Fibroblast of upper back skin (primary cell): ENCODE measurements around the gene CD68.

ENCODE experiments used
- DNase-seq: peaks from one replicate; pipeline ENCODE4 v3.0.0-alpha.2; 2013

Gene CD68

GRCh38 chr17:7560172-7561027, 19.0 kb upstream of the CD68 start:
- DNase-seq: peak; percentile 57

- DNase-seq: peak; percentile 83
These were observed 18.3 kb upstream of the CD68 start for GRCh38 chr17:7561028-7561575.

DNA sequence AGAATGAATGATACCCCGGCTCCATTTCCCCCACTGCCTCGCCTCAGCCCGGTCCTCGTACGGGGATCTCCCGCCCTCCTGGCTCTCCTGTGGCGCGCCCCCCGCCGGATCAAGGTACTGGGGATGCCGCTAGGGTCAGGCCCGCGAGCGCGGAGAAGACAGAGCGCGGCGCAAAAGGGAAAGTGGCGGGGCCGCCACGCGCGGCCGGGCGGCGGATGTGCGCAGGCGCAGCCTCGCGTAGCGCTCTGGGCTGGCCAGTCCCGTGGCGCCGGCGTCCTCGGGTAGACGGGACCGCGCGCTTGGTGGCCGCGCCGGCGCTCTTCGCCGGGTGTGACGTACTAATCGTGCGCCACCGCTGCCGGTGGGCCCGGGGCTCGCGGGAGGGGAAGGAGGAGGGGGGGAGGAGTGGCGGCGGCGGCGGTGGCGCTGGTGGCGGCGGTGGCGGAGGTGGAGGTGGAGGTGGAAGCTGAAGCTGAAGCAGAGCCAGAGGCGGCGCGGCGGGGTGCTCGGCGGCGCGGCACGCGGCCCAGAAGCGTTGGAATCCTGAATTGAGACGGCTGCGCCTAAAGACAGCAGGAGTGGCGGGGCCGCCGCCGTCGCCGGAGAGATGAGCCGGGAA, 17.7 kb upstream of the CD68 start, which contains the start of gene SENP3:
TSS of gene SENP3 (plus strand) at position 331 of the 619 bp plus-strand sequence. CDS start 1,158 bp downstream, outside the sequence.
- DNase-seq: peak; percentile 87

DNA sequence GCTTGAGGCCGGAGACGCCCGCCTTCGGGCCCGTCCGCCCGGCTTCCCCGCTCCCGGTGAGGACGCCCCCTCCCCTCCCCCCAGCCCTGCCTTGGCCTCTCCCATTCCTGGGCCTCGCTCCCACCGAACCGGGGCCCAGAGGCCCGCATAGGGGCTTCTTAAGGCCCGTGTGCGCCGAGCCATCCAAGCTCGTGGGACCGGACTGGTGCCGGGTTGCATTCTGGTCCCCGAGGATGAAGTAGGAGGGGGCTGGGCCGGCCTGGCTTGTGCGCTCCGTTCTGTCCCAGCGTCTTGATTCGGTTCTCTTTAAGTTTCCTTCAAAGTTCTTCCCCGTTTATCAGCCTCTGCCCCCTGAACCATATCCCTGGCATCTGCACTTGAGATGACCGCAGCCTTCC, 17.2 kb upstream of the CD68 start:
- DNase-seq: no peak

DNA sequence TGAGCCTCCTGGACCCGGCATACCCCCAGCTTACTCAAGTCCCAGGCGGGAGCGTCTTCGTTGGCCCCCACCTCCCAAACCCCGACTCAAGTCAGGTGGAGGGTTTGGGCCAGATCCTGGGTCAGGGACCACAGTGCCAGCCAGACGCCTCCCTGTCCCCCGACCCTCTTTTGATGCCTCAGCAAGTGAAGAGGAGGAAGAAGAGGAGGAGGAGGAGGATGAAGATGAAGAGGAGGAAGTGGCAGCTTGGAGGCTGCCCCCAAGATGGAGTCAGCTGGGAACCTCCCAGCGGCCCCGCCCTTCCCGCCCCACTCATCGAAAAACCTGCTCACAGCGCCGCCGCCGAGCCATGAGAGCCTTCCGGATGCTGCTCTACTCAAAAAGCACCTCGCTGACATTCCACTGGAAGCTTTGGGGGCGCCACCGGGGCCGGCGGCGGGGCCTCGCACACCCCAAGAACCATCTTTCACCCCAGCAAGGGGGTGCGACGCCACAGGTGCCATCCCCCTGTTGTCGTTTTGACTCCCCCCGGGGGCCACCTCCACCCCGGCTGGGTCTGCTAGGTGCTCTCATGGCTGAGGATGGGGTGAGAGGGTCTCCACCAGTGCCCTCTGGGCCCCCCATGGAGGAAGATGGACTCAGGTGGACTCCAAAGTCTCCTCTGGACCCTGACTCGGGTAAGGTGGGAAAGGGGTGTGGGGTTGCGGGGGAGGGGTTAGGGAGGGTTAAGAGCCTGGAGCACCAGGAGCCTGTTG, 16.1 kb upstream of the CD68 start:
- no peak for DNase-seq

DNA sequence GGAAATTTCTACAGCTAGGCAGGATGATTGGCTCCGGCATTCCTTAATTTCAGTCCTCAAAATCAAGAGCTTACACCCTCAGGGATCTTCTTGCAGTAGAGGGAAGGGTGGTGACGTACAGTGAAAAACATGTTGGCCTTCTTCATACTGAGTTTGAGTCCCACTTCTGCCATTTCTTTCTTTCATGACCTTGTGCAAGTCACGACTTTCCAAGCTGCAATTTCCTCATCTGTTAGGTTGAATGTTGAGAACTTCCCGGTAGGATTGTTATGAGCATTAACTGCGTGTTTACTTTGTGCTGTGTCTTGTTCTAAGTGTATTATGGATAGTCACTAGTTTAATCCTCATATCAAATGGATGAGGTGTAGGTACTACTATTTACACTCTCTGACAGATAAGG, 9.9 kb upstream of the CD68 start:
- DNase-seq: no peak

DNA sequence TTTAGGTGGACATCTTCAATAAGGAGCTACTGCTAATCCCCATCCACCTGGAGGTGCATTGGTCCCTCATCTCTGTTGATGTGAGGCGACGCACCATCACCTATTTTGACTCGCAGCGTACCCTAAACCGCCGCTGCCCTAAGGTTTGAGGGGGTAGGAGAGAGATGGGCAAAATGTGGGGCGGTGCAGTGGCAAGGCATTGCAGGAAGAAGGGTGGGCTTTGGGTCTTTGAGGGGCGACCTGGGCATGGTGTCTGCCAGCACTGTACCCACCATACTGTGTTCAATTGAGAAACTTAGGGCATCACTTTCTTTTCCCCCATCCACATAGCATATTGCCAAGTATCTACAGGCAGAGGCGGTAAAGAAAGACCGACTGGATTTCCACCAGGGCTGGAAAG, 9.1 kb upstream of the CD68 start:
- no peak for DNase-seq

DNA sequence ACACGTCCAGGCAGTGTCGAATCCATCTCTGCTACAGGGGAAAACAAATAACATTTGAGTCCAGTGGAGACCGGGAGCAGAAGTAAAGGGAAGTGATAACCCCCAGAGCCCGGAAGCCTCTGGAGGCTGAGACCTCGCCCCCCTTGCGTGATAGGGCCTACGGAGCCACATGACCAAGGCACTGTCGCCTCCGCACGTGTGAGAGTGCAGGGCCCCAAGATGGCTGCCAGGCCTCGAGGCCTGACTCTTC, 7.2 kb upstream of the CD68 start:
- DNase-seq: no peak

DNA sequence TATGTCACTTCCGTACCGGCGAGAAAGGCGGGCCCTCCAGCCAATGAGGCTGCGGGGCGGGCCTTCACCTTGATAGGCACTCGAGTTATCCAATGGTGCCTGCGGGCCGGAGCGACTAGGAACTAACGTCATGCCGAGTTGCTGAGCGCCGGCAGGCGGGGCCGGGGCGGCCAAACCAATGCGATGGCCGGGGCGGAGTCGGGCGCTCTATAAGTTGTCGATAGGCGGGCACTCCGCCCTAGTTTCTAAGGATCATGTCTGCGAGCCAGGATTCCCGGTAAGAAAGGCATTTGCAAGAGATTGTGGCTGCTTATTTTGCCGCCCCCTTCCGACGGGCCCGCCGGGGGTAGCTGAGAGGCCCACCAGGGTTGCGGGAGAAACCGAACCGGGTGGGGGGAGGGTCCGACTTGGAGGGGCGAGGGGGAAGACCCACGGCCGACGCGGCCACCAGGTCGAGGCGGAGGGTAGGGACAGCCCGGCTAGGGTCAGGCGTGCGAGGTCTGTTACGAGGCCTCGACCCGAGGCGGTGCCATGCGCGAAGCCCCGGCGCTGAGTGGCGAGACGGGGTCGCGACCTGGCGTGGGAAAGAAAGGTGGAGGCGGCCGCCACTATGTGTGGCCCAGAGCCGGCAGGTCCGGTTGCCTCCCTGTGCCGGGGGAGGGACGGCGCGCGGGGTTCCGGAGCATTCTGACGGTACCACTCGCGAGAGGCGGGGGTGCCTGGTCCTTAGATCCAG, 6.7 kb upstream of the CD68 start:
- DNase-seq: peak; percentile 99

DNA sequence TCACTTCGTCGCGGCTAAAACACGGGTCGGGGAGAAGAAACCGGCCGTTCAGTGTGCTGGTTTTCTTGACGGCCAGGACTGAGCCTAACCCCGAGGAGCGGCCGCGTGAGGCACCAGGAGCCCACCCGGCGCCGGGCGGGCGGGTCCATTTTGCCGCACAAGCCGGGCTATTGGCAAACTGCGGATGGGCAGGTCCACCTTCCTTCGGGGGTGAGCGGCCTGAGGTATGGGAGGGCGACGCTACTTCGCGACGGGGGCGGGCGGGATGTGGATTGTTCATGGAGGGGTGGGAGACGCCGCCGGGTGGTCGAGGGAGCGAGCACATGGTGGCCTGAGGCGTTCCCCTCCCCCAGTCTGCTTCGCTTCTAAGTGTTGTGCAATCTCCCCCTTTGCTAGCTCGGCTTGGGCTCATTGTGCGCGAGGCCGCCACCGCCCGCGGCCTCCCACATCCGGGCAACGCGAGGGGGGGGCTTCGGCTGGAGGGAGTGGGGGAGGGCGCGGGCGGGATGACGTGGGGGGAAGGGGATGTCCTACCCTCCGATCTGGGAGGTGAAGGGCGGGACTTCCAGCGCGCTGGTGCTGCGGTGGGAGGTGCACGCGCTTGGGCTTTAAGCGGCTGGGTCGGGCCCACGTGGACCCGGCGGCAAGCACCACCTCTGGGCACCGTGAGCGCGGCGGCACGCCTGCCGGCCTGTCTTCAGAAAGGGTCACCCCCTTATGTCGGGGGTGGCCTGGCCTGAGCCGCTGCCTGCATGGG, 5.9 kb upstream of the CD68 start:
- DNase-seq: peak; percentile 93

DNA sequence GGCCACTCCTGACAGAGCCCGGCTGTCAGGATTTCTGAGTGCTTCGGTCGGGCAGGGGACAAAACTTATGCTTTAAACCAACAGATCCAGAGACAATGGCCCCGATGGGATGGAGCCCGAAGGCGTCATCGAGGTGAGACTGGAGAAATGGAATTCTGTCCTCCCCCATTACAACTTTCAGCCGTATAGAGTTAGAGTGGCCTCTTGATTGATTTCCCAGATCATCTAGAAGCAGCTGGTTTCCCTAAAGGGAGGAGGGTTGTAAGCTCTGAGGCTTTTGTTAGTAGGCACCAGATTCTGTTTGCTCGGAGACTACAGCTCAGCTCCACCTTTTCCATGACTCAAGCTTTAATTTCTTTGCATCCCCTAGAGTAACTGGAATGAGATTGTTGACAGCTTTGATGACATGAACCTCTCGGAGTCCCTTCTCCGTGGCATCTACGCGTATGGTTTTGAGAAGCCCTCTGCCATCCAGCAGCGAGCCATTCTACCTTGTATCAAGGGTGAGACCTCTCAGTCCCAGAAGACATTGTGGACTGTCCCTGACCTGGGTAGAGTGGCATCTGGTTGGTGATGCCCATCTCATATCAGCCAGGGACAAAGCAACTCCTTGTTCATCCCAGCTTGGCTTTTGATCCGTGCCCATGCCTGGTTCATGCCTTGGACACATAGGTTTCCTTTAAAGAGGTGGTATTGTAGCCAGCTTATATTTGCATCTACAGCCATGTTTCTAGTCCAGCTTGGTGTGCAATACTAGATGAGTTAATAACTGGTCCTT, 5.1 kb upstream of the CD68 start:
- no peak for DNase-seq

- no peak for DNase-seq
These were observed 4.0 kb upstream of the CD68 start for GRCh38 chr17:7575481-7575883.

- no peak for DNase-seq
These were observed 3.5 kb upstream of the CD68 start for GRCh38 chr17:7575959-7576358.

- no peak for DNase-seq
These were observed 3.0 kb upstream of the CD68 start for GRCh38 chr17:7576432-7576937.

DNA sequence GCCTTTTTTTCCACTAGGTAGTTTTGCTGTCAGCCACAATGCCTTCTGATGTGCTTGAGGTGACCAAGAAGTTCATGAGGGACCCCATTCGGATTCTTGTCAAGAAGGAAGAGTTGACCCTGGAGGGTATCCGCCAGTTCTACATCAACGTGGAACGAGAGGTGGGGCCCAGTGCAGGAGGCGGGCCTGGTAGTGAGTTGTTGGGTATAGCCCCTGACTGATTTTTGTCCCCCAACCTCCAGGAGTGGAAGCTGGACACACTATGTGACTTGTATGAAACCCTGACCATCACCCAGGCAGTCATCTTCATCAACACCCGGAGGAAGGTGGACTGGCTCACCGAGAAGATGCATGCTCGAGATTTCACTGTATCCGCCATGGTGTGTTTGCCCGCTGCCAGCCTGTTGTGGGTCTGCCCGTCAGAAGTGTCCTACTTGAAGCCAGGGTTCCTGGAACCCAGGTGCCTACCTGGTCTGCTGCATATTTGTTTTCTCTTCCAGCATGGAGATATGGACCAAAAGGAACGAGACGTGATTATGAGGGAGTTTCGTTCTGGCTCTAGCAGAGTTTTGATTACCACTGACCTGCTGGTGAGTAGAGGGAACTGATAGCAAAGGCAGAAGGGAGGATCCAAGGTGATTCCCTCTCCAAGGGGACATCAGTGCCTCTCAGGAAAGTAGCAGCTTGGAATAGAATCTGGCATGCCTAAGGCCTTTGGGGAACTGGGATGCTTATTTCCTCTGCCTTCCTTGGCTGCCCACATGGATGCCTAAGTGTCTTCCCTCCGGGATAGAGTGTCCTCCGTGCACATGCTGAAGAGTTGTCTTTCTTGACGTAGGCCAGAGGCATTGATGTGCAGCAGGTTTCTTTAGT, 1.9 kb upstream of the CD68 start:
- no peak for DNase-seq

DNA sequence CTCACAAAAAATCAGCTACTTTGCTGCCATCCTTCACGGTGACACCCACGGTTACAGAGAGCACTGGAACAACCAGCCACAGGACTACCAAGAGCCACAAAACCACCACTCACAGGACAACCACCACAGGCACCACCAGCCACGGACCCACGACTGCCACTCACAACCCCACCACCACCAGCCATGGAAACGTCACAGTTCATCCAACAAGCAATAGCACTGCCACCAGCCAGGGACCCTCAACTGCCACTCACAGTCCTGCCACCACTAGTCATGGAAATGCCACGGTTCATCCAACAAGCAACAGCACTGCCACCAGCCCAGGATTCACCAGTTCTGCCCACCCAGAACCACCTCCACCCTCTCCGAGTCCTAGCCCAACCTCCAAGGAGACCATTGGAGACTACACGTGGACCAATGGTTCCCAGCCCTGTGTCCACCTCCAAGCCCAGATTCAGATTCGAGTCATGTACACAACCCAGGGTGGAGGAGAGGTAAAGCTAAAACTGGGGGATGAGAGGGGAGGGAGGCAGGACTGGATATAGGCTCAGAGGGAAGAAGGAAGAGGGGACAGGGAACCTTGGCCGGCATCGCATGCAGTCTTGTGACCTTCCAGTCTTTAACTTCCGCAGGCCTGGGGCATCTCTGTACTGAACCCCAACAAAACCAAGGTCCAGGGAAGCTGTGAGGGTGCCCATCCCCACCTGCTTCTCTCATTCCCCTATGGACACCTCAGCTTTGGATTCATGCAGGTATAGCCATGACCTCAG, 581 bp downstream of the CD68 start:
- no peak for DNase-seq

DNA sequence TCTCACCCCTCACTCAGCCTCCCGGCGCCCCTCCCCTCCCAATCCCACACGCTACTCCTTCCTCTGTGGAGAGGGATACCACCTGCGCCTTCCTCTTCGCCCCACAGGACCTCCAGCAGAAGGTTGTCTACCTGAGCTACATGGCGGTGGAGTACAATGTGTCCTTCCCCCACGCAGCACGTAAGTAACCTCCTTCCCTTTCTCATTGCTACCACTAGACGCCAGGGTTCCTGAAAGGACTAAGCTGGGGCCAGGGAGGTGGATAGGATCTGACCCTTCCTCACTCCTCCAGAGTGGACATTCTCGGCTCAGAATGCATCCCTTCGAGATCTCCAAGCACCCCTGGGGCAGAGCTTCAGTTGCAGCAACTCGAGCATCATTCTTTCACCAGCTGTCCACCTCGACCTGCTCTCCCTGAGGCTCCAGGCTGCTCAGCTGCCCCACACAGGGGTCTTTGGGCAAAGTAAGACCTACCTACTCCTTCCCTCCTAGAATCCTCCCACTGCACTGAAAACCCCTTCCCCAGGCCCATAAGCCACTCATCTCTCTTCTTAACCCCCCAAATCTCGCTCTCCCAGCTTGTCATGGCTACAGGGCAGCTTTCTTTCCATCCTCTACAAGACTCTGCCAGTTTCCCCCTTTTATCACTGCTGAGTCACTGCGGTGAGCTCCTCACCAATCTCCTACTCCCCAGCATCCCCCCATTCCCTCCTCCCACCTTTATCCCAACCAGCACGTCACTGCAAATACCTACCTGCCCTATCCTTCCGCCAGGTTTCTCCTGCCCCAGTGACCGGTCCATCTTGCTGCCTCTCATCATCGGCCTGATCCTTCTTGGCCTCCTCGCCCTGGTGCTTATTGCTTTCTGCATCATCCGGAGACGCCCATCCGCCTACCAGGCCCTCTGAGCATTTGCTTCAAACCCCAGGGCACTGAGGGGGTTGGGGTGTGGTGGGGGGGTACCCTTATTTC, 1.5 kb downstream of the CD68 start:
- DNase-seq: no peak
